GM12878 (cell line): Measurements from ENCODE around the gene STYXL1. TPM values are rescaled to one million over a fixed set of nuclear protein-coding genes. Genes with fewer than 3 reads are reported as not detected.

Experiments used
- ATAC-seq: fragments of 200-7000 bp; cut with Tn5 transposase; 3 replicates; pipeline ENCODE4 v1.9.1; 2020; ENCODE audit warnings: mild to moderate bottlenecking, moderate library complexity
- BruUV-seq: library from RNA; stranded (reverse); fragments of 400-500 nt; replicated peaks from 2 replicates; lab custom pipeline; 2021; lab: Mats Ljungman, UMichigan
- CTCF ChIA-PET: fragments of 300-600 bp; sonication (Branson Sonifier 250); formaldehyde crosslinking; extraction: SDS; loops from one replicate; lab custom pipeline; 2021; ENCODE audit warnings: inconsistent platforms; lab: Yijun Ruan, JAX
- POLR2A ChIA-PET: fragments of 350-600 bp; formaldehyde crosslinking; extraction: SDS; loops from one replicate; lab custom pipeline; 2021; ENCODE audit warnings: inconsistent platforms; lab: Charles Lee
- RAD21 ChIA-PET: fragments of 300-600 bp; sonication (Branson Sonifier 250); formaldehyde crosslinking; loops from one replicate; lab custom pipeline; 2023; ENCODE audit warnings: antibody characterized with exemption; ENCODE audit not compliant: unreplicated experiment; lab: Charles Lee
- SMC1A ChIA-PET: fragments of 300-600 bp; sonication (Branson Sonifier 250); formaldehyde crosslinking; loops from one replicate; lab custom pipeline; 2023; ENCODE audit not compliant: unreplicated experiment, uncharacterized antibody; lab: Charles Lee
- DNase-seq: peaks from one replicate; pipeline ENCODE4 v3.0.0-alpha.2; 2011; ENCODE audit warnings: low read depth, low spot score
- FAIRE-seq: peaks from 3 replicates; lab custom pipeline; 2011; peaks lifted over from hg19 to GRCh38; lab: Jason Lieb, UNC
- H2AFZ ChIP-seq: 2 replicates; pipeline ENCODE4 v1.6.0; 2011; ENCODE audit warnings: low read depth, low read length, control low read depth; ENCODE audit not compliant: control insufficient read depth
- H3K27ac ChIP-seq: 2 replicates; pipeline ENCODE4 v1.5.1; 2011; ENCODE audit warnings: control low read depth; ENCODE audit not compliant: control insufficient read depth, insufficient read depth
- H3K27me3 ChIP-seq, 2 experiments: replicated peaks in 1 of 2; 2 replicates each; pipeline versions ENCODE4 v1.6.0 to v1.6.1; 2011; ENCODE audit warnings: low read length in 1 of 2; ENCODE audit not compliant: control insufficient read depth in 2 of 2, insufficient read depth in 2 of 2
- H3K36me3 ChIP-seq, 2 experiments: 2 replicates each; pipeline ENCODE4 v1.5.1; 2011; ENCODE audit warnings: low read length in 1 of 2; ENCODE audit not compliant: control insufficient read depth in 2 of 2, insufficient read depth in 2 of 2
- H3K4me1 ChIP-seq: 2 replicates; pipeline ENCODE4 v1.6.1; 2011; ENCODE audit warnings: mild to moderate bottlenecking, low read length, moderate library complexity, mixed read lengths; ENCODE audit not compliant: control insufficient read depth, insufficient read depth
- H3K4me2 ChIP-seq: 2 replicates; pipeline ENCODE4 v1.6.0; 2011; ENCODE audit warnings: control low read depth; ENCODE audit not compliant: control insufficient read depth, insufficient read depth
- H3K4me3 ChIP-seq: fragments of 200-600 bp; sonication (generic); 2 replicates; pipeline ENCODE4 v1.5.1; 2016
- H3K79me2 ChIP-seq: 2 replicates; pipeline ENCODE4 v1.6.0; 2011; ENCODE audit warnings: low read length; ENCODE audit not compliant: control insufficient read depth, insufficient read depth
- H3K9ac ChIP-seq: 2 replicates; pipeline ENCODE4 v1.8.0; 2011; ENCODE audit warnings: low read length, control low read depth, mixed read lengths; ENCODE audit not compliant: control insufficient read depth, insufficient read depth
- H3K9me3 ChIP-seq: replicated peaks from 3 replicates; pipeline ENCODE4 v1.5.1; 2011; ENCODE audit warnings: mild to moderate bottlenecking, low read length; ENCODE audit not compliant: control insufficient read depth, insufficient read depth
- H4K20me1 ChIP-seq: 2 replicates; pipeline ENCODE4 v1.6.0; 2011; ENCODE audit not compliant: control insufficient read depth, insufficient read depth
- CEBPB ChIP-seq, 2 experiments: fragments of 150-350 bp in 1 of 2; IDR thresholded peaks; 2 replicates each; pipeline ENCODE4 v1.6.1; 2012 to 2014; ENCODE audit warnings: low read depth in 2 of 2, low read length in 2 of 2, borderline replicate concordance in 1 of 2, inconsistent platforms in 1 of 2
- GATAD2B ChIP-seq: fragments of 450-650 bp; conservative IDR thresholded peaks from 2 replicates; pipeline ENCODE4 v1.6.1; 2017; ENCODE audit warnings: low read depth, mild to moderate bottlenecking, moderate library complexity
- HDGF ChIP-seq: fragments of 450-650 bp; IDR thresholded peaks from 2 replicates; pipeline ENCODE4 v1.6.1; 2016; ENCODE audit warnings: antibody characterized with exemption
- IRF4 ChIP-seq: IDR thresholded peaks from 2 replicates; pipeline ENCODE4 v1.6.1; 2011; ENCODE audit warnings: low read depth, low read length
- NBN ChIP-seq: fragments of 450-650 bp; IDR thresholded peaks from 2 replicates; pipeline ENCODE4 v1.6.1; 2016
- NKRF ChIP-seq: fragments of 450-650 bp; conservative IDR thresholded peaks from 2 replicates; pipeline ENCODE4 v1.6.1; 2017; ENCODE audit warnings: mild to moderate bottlenecking, moderate library complexity
- NR2F1 ChIP-seq: fragments of 450-650 bp; conservative IDR thresholded peaks from 2 replicates; pipeline ENCODE4 v1.6.1; 2017; ENCODE audit warnings: mild to moderate bottlenecking
- POLR2A ChIP-seq: IDR thresholded peaks from 2 replicates; pipeline ENCODE4 v1.6.1; 2011; ENCODE audit warnings: low read depth, mild to moderate bottlenecking, low read length
- RCOR1 ChIP-seq: conservative IDR thresholded peaks from 2 replicates; pipeline ENCODE4 v1.6.1; 2012; ENCODE audit warnings: low read depth, low read length, improper control_type of control experiment
- TCF7 ChIP-seq: IDR thresholded peaks from 2 replicates; pipeline ENCODE4 v1.6.1; 2014; ENCODE audit warnings: antibody characterized with exemption, borderline replicate concordance
- ZBED1 ChIP-seq: IDR thresholded peaks from 2 replicates; pipeline ENCODE4 v1.6.1; 2016; ENCODE audit warnings: borderline replicate concordance
- ZNF24 ChIP-seq: fragments of 450-650 bp; IDR thresholded peaks from 2 replicates; pipeline ENCODE4 v1.6.1; 2017; ENCODE audit warnings: antibody characterized with exemption, mild to moderate bottlenecking
- ZNF274 ChIP-seq: IDR thresholded peaks from one replicate; pipeline ENCODE4 v1.8.0; 2011; ENCODE audit not compliant: insufficient read length, insufficient read depth
- ZNF384 ChIP-seq: IDR thresholded peaks from 2 replicates; pipeline ENCODE4 v1.6.1; 2012; ENCODE audit warnings: low read depth, mild to moderate bottlenecking, low read length, improper control_type of control experiment, borderline replicate concordance
- WGBS: methylation state at CpG from one replicate; pipeline ENCODE4 v1.1.6; 2016; ENCODE audit warnings: low lambda C conversion rate; ENCODE audit not compliant: insufficient replicate concordance, insufficient coverage; ENCODE audit errors: missing lambda C conversion rate; 5-methylcytosine and 5-hydroxymethylcytosine counted together
- in situ Hi-C: fragments of 300-500 bp; cut with MboI; formaldehyde crosslinking; loops from 9 replicates; pipeline ENCODE4 v1.14.3; 2018; ENCODE audit warnings: mixed read lengths
- intact Hi-C: fragments of 100-400 bp; cut with micrococcal nuclease; formaldehyde crosslinking; loops from one replicate; pipeline ENCODE4 v1.14.2; 2022; ENCODE audit not compliant: unreplicated experiment
- polyA plus RNA-seq, 11 experiments: library from polyadenylated mRNA; depleted of rRNA in 4 of 11; unstranded in 6 of 11; stranded (reverse) in 5 of 11; fragments of >200 nt; fragmentation: Nextera tagmentation in 4 of 11; fragmentation: Illumina TruSeq in 1 of 11; extraction: Ambion mirVana in 4 of 11; extraction: Trizol in 1 of 11; gene quantifications; 1 replicate in 1 of 11; 2 replicates in 10 of 11; pipeline versions ENCODE4 v1.2.1 to v1.2.3, GENCODE V29; 2011 to 2016; ENCODE audit warnings: inconsistent platforms in 2 of 11, missing spikeins in 2 of 11, low read depth in 1 of 11
- total RNA-seq, 4 experiments: library from RNA; depleted of rRNA in 3 of 4; stranded (reverse); fragments of >200 nt in 3 of 4; fragmentation: Illumina TruSeq in 1 of 4; extraction: Trizol in 1 of 4; gene quantifications; 2 replicates each; pipeline versions ENCODE4 v1.2.1 to v1.2.3, GENCODE V29; 2013 to 2021

STYXL1 gene
- total and polyA plus RNA-seq, 10 of the 15 experiments (the other 5 are each of a cell fraction or from before 2014, with no cell fraction given), result 18.4 to 65.9 (median 40.7) TPM

GRCh38 chr7:75987026-75987804 is 60.6 kb downstream of the STYXL1 start:
- TF ChIP-seq ZNF384 (no peak), POLR2A (peak; percentile 16; the same call in 1 of the 2 replicates)
- Histone ChIP-seq H3K79me2 (no peaks in the 10 kb centered on the region), H3K9me3 (no peaks in the 10 kb centered on the region), H3K4me1 (no peaks in the 10 kb centered on the region; the same call in 1 of the 2 replicates), H3K9ac (no peak overlapping the region), H4K20me1 (no peaks in the 10 kb centered on the region), H3K4me3 (no peak overlapping the region), H3K4me2 (no peak overlapping the region), H3K36me3 (peaks cover 3 to 15% of the 10 kb centered on the region in 2 experiments; a peak in 3 of 4 replicates), H2AFZ (no peak overlapping the region), H3K27me3 (no peaks in the 10 kb centered on the region), H3K27ac (no peak overlapping the region)
- ChIA-PET SMC1A (no interaction called here), RAD21 (no interaction called here), POLR2A (no interaction called here), CTCF (no interaction called here)
- in situ Hi-C loops (no loop called here), intact Hi-C loops (no loop called here)
- WGBS, result 90% methylated on average over 28 of the region's 32 CpGs
- DNase-seq, result no peak
- BruUV-seq, result TSS peak; percentile 36
- FAIRE-seq, result no peak
- no peak for ATAC-seq

- Histone ChIP-seq H2AFZ (no peak overlapping the region), H3K36me3 (peaks cover 3 to 18% of the 10 kb centered on the region in 2 experiments; a peak in 3 of 4 replicates), H3K4me1 (no peaks in the 10 kb centered on the region; the same call in 1 of the 2 replicates), H3K27ac (no peak overlapping the region), H4K20me1 (no peaks in the 10 kb centered on the region), H3K9ac (no peak overlapping the region), H3K79me2 (no peaks in the 10 kb centered on the region), H3K4me3 (no peak overlapping the region), H3K4me2 (no peak overlapping the region), H3K9me3 (no peaks in the 10 kb centered on the region), H3K27me3 (no peaks in the 10 kb centered on the region)
- in situ Hi-C loops, result no loop called here
- intact Hi-C loops, result no loop called here
- FAIRE-seq (no peak), DNase-seq (no peak), ATAC-seq (no peak)
- SMC1A ChIA-PET, result no interaction called here
- CTCF ChIA-PET, result no interaction called here
- BruUV-seq, result no TSS peak
- RAD21 ChIA-PET, result no interaction called here
- POLR2A ChIA-PET, result no interaction called here
- 85% methylated on average over 20 of the region's 20 CpGs for WGBS
- TF ChIP-seq ZNF24 (no peak), NBN (no peak), IRF4 (no peak), ZNF274 (no peak), NR2F1 (no peak), CEBPB (IDR thresholded peaks at IDR 0.05; ENCODE audit: borderline replicate concordance in 1 of 2, low read depth in 2 of 2, low read length in 2 of 2) (no peak), GATAD2B (no peak), RCOR1 (no peak), HDGF (no peak), ZBED1 (no peak), NKRF (no peak), TCF7 (no peak)
These were observed 61.5 kb downstream of the STYXL1 start for GRCh38 chr7:75986147-75986781.
